Amniotic stem cell (primary cell): Measurements from ENCODE around the gene NLGN4Y.

Experiments used
- DNase-seq: peaks from one replicate; lab custom pipeline; 2025; lab: John Stamatoyannopoulos, UW

NLGN4Y gene

DNA sequence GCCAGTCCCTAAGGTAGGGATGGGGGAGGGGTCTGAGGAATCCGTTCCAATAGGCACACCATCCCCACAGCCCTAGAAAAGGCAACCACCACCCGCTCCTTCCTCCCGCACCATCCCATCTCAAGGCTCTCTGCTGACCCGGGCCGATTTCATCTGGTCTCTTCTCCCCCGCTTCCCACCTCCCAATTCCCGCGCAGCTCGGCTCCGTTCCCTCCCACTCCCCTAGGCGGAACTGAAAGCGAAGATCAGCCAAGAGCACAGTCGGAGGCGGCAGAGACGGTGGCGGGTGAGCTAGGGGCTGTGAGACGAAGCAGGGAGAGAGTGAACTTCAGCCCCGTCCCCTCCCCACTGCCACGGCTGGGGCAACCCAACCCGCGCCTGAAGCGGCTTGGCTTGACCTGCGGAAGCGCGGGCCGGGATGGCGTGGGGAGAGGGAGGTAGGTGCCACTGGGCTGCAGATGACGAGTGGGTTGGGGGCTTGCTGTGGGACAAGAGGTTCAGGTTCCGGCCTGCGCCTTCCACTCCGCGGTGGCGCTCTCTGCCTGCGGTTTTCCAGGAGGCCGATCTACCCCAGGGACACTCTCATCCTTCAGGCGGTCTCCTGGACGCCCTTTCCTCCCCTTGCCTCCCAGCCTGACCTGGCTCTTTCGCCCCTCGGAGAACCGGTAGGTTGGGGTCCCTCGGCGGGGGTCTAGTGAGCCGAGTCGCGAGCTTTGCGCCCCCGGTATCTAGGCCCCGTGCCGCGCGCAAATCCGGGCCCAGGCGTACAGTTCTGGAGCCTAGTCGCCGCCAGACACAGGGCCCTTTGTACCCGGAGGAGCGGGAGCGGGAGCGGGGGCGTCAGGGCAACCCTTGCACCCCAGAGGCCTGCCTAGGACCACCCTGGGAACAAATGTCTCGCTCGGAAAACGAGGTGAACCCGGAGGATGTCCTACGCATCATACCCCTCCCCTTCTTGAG lies at the start of gene NLGN4Y:
TSS of gene NLGN4Y (plus strand) at position 258 of the 960 bp plus-strand sequence. CDS start 97,591 bp downstream, outside the sequence.
- no peak for DNase-seq

- no peak for DNase-seq
These were observed 38.4 kb upstream of the NLGN4Y start for GRCh38 chrY:14485935-14486334.

DNA sequence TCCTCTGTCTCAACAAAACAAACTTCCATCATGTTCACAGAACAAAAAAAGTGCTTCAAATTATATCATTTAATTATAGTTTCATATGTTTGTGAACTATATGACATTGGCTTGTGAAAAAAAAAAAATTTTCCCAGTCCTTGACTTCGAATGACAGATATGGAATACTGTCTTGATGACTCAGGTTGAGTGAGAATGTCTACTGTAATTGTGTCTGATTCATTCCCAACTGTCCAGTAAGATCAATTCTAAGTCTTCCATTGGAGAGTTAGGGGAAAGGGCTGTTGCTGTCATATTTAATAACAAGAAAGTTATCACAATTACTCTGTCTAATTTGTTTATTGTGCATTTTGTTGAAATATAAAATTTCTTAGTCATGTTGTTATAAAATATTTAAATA lies 34.1 kb upstream of the NLGN4Y start:
- DNase-seq = no peak

DNA sequence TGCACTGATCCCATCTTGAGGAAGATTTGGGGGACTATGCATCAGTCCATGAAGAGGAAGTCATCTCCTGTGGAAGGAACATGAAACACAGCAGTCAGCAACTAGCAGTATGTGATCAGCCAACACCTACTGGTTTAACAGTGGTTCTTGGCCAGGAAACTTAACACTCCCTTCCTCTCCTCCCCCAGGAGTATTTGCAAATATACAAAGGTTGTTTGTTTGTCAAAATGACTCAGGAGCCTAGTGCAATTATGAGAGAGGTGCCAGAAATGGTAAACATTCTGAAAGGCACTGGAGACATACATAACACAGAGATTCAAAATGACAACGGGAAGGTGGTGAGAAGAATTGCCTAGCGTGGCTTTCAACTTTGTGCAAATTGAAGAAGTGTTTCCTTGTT lies 26.3 kb upstream of the NLGN4Y start:
- DNase-seq = no peak

GRCh38 chrY:14504592-14504991 lies 19.7 kb upstream of the NLGN4Y start:
- DNase-seq = no peak

- no peak for DNase-seq
These were observed 1.9 kb upstream of the NLGN4Y start for GRCh38 chrY:14522379-14522950.

DNA sequence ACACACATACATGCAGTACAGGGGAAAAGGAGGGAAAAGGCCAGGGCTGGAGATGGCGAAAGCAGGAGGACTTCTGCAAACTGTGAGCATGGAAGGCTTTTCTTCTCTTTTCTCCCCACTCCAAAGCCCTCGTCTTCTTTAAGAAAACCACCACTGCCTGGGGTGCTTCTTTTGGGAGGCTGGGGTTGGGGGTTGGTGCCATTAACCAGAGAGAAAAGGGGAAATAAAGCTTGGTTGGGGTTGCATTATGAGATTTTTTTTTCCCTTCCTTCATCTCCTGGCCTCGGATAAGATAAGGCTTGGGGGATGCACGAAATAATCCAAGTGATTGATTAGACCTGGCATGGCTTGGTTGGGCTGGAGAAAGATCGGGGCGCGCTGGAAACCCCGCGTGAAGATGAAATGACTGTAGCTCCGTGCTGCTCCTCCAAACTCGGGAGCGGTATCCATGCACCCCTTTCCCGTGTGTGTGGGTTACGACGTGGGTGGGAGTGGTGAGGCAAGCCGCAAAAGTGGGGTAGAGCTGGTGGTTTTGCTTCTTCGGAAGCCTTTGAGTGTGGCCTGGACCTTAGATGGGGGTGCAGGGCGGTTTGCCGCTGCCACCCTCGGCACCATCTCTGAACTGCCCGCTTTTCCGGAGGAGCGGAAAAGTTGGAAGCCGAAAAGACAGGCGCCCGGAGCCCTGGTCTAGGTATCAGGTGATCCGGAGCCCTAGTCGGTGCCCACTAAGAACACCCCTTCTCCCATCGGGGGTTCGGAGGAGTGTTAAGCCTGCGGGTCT lies 648 bp upstream of the NLGN4Y start:
- DNase-seq = no peak

DNA sequence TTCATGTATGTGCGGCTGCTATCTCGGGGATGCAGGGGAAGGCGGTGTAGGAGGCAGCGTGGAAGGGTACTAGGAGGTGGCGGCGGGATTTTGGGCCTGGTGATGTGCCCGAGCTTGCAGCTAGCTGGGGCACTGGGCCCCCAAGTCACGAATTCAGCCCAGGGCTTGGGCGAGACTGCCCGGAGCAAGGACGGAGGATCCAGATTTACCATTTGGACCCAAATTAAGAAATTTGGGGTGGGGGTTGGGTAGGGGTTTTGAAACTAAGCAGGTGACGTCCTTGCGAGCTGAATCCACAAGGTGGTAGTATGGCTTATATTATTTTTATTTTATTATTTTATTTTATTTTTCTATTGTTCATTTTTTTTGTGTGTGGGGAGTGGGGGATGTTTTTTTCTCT lies 986 bp downstream of the NLGN4Y start:
- DNase-seq = no peak

- no peak for DNase-seq
These were observed 4.0 kb downstream of the NLGN4Y start for GRCh38 chrY:14528361-14528760.

DNA sequence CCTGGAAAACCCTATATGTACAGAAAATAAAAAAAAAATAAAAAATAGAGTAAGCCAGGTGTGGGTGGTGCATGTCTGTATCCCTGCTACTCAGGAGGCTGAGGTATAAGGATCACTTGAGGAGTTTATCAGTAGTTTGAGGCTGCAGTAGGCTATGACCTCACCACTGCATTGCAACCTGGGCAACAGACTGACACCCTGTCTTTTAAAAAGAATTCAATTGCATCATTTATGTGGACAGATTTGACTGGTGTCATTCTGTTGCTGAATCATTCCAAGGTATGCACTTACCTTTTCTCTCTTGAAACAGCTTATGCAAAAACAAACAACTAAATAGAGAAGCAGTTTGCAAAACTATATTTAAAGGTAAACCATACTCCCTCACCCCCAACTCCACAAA lies 12.4 kb downstream of the NLGN4Y start:
- no peak for DNase-seq

- DNase-seq = no peak
These were observed 19.2 kb downstream of the NLGN4Y start for GRCh38 chrY:14543506-14543905.

- no peak for DNase-seq
These were observed 57.0 kb downstream of the NLGN4Y start for GRCh38 chrY:14581294-14581693.

DNA sequence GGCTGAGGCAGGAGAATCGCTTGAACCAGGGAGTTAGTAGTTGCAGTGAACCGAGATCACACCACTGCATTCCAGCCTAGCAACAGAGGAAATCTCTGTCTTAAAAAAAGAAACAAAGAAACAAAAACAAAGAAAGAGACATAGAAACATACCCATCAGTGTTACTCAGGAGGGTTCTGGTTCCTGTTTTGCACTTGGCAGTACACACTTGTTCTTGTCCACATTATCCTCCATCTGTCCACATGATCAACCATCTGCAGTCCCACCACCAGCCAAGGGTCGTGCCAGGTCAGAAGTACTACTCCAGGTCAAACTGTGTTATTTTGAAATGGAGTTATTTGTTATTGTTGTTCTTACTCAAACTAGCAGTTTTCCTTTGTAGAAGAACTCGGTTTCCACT lies 62.4 kb downstream of the NLGN4Y start:
- DNase-seq = no peak

- no peak for DNase-seq
These were observed 77.0 kb downstream of the NLGN4Y start for GRCh38 chrY:14601372-14601771.

GRCh38 chrY:14617625-14618024 lies 93.3 kb downstream of the NLGN4Y start:
- no peak for DNase-seq

- no peak for DNase-seq
These were observed 94.2 kb downstream of the NLGN4Y start for GRCh38 chrY:14618513-14618912.

DNA sequence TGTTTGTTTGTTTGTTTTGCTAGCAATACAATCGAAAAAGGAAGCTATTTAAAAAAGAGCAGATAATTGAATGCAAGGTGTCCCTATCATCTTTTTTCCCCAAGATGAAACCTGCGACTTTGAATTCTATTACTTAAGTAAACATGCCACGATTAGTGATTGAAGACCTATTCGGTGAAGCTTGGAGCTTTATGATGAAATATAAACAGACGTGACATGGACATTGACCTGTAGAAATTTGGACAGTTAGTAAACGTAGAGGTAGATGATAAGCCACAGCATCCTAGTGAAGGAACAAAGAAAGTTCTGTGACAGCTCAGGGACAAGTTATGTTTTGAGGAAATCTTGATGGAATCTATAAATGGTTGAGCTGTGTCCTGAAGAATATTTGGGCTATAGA lies 103.9 kb downstream of the NLGN4Y start:
- no peak for DNase-seq

- DNase-seq = no peak
These were observed 107.3 kb downstream of the NLGN4Y start for GRCh38 chrY:14631676-14632075.

- DNase-seq = no peak
These were observed 109.4 kb downstream of the NLGN4Y start for GRCh38 chrY:14633718-14634117.

GRCh38 chrY:14634954-14635353 lies 110.6 kb downstream of the NLGN4Y start:
- no peak for DNase-seq

DNA sequence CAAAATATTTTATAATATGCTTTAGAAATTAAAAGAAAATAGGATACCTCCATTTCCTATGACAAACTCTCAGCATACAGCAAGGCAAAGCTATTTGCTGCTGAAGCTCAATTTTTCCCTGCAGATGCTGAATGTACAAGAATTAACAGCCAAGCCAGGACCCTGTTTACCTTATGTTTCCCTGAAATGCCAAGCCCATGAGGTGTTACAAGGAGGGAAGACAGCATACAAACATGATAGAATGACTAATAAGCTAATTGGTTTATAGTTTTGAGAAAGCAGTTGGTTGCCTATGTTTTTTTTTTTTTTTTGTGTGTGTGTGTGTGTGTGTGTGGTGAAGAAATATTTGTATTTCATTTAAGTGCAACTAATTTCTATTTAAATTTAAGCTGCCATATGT lies 113.2 kb downstream of the NLGN4Y start:
- no peak for DNase-seq

- no peak for DNase-seq
These were observed 117.5 kb downstream of the NLGN4Y start for GRCh38 chrY:14641853-14642252.
